GM12892 (cell line): Measurements from ENCODE around the gene P2RX2.

Experiments
- POLR2A ChIP-seq: IDR thresholded peaks from 2 replicates; pipeline ENCODE4 v1.6.1; 2011; ENCODE audit warnings: low read depth, low read length, control low read depth
- POLR2AphosphoS5 ChIP-seq: IDR thresholded peaks from 2 replicates; pipeline ENCODE4 v1.6.1; 2011; ENCODE audit warnings: low read depth, low read length, control low read depth
- TAF1 ChIP-seq: IDR thresholded peaks from 2 replicates; pipeline ENCODE4 v1.6.1; 2011; ENCODE audit warnings: low read depth, mild to moderate bottlenecking, control low read depth, low read length, borderline replicate concordance

GRCh38 chr12:132582582-132583410 is 35.8 kb upstream of the P2RX2 start:
- TF ChIP-seq POLR2AphosphoS5 (no peak), POLR2A (no peak), TAF1 (no peak)
